K562 (cell line): ENCODE data around the gene IL4I1. TPM values are rescaled to one million over a fixed set of nuclear protein-coding genes. Genes with fewer than 3 reads are reported as not detected.
A peak's percentile ranks its signal among the peaks of the same experiment; 100 is the strongest.

Experiments used
- ATAC-seq: fragments of 200-7000 bp; cut with Tn5 transposase; 3 replicates; pipeline ENCODE4 v1.9.1; 2020; ENCODE audit warnings: moderate library complexity
- BruUV-seq: library from RNA; stranded (reverse); fragments of 400-500 nt; replicated peaks from 2 replicates; lab custom pipeline; 2021; lab: Mats Ljungman, UMichigan
- CTCF ChIA-PET: fragments of 300-600 bp; formaldehyde crosslinking; extraction: SDS; loops from one replicate; lab custom pipeline; 2021; ENCODE audit warnings: low intra/inter-chr PET ratio; lab: Yijun Ruan, JAX
- POLR2A ChIA-PET: fragments of 300-600, 350-650 bp; sonication (Branson Sonifier 250); formaldehyde crosslinking; extraction: SDS; loops from one replicate; lab custom pipeline; 2021; ENCODE audit warnings: antibody characterized with exemption, inconsistent platforms; lab: Yijun Ruan, JAX
- DNase-seq, 4 experiments: peaks; one replicate each; pipeline versions ENCODE4 v3.0.0 to v3.0.0-alpha.2; 2011 to 2018; ENCODE audit warnings: low spot score in 3 of 4, mixed read lengths in 3 of 4; ENCODE audit errors: extremely low read depth in 1 of 4
- FAIRE-seq: peaks from 2 replicates; lab custom pipeline; 2011; peaks lifted over from hg19 to GRCh38; lab: Jason Lieb, UNC
- H2AFZ ChIP-seq: 2 replicates; pipeline ENCODE4 v1.6.0; 2011; ENCODE audit warnings: low read depth, low read length, control low read depth, inconsistent platforms
- H3K27ac ChIP-seq: fragments of 200-600 bp; 3 replicates; pipeline ENCODE4 v1.8.0; 2011; ENCODE audit warnings: low read depth, mild to moderate bottlenecking, control low read depth, inconsistent platforms, low read length, moderate library complexity, mixed read lengths; ENCODE audit errors: extremely low read depth
- H3K27me3 ChIP-seq, 2 experiments: fragments of 300-600 bp in 1 of 2; 2 replicates in 1 of 2; 3 replicates in 1 of 2; pipeline versions ENCODE4 v1.6.0 to v1.8.0; 2011; ENCODE audit warnings: inconsistent platforms in 2 of 2, low read length in 2 of 2, mild to moderate bottlenecking in 1 of 2, mixed read lengths in 1 of 2, moderate library complexity in 1 of 2; ENCODE audit not compliant: control insufficient read depth in 2 of 2, insufficient read depth in 2 of 2
- H3K36me3 ChIP-seq: fragments of 300-600 bp; 3 replicates; pipeline ENCODE4 v1.8.0; 2011; ENCODE audit warnings: mild to moderate bottlenecking, low read length, inconsistent platforms; ENCODE audit not compliant: control insufficient read depth, insufficient read depth
- H3K4me1 ChIP-seq, 2 experiments: fragments of 200-600 bp in 1 of 2; replicated peaks in 1 of 2; 2 replicates in 1 of 2; 3 replicates in 1 of 2; pipeline versions ENCODE4 v1.5.1 to v1.8.0; 2011; ENCODE audit warnings: inconsistent platforms in 2 of 2, low read length in 2 of 2, mild to moderate bottlenecking in 1 of 2, mixed read lengths in 1 of 2, moderate library complexity in 1 of 2; ENCODE audit not compliant: control insufficient read depth in 2 of 2, insufficient read depth in 2 of 2
- H3K4me2 ChIP-seq: 2 replicates; pipeline ENCODE4 v1.6.1; 2011; ENCODE audit warnings: low read length, control low read depth, inconsistent platforms, mixed read lengths; ENCODE audit not compliant: insufficient read depth
- H3K4me3 ChIP-seq: fragments of 200-600 bp; sonication (generic), shearing (Covaris generic); 2 replicates; pipeline ENCODE4 v1.5.1; 2016; ENCODE audit warnings: control low read depth, inconsistent platforms
- H3K79me2 ChIP-seq: fragments of 200-600 bp; 3 replicates; pipeline ENCODE4 v1.8.0; 2011; ENCODE audit warnings: low read length, inconsistent platforms; ENCODE audit not compliant: control insufficient read depth, insufficient read depth
- H3K9ac ChIP-seq, 2 experiments: 2 replicates each; pipeline versions ENCODE4 v1.6.0 to v1.6.1; 2011; ENCODE audit warnings: low read depth in 2 of 2, low read length in 2 of 2, control low read depth in 1 of 2, inconsistent platforms in 1 of 2, mild to moderate bottlenecking in 1 of 2, mixed read lengths in 1 of 2; ENCODE audit not compliant: insufficient read depth in 1 of 2
- H3K9me1 ChIP-seq: one replicate; pipeline ENCODE4 v1.6.0; 2011; ENCODE audit warnings: inconsistent platforms, mild to moderate bottlenecking, low read length, moderate library complexity; ENCODE audit not compliant: control insufficient read depth, insufficient read depth
- H3K9me3 ChIP-seq: replicated peaks from 2 replicates; pipeline ENCODE4 v1.5.1; 2011; ENCODE audit warnings: low read depth, low read length, inconsistent platforms; ENCODE audit not compliant: control insufficient read depth, insufficient read depth
- H4K20me1 ChIP-seq: replicated peaks from 2 replicates; pipeline ENCODE4 v1.6.1; 2011; ENCODE audit warnings: low read length, inconsistent platforms, mixed read lengths; ENCODE audit not compliant: control insufficient read depth, insufficient read depth
- CCNT2 ChIP-seq: IDR thresholded peaks from 2 replicates; pipeline ENCODE4 v1.6.1; 2011; ENCODE audit warnings: borderline replicate concordance, low read depth, mild to moderate bottlenecking, moderate library complexity, mixed read lengths, low read length; ENCODE audit not compliant: insufficient read length; ENCODE audit errors: extremely low read depth
- CHCHD3 ChIP-seq: fragments of 250-450 bp; sonication (Bioruptor Pico); IDR thresholded peaks from 2 replicates; pipeline ENCODE4 v2.1.2; 2022; ENCODE audit warnings: mild to moderate bottlenecking
- CXXC5 ChIP-seq: fragments of 250-450 bp; sonication (Bioruptor Pico); IDR thresholded peaks from 2 replicates; pipeline ENCODE4 v1.8.0; 2022; ENCODE audit warnings: inconsistent platforms, mild to moderate bottlenecking, moderate library complexity
- FOXP4 ChIP-seq: sonication (generic); formaldehyde crosslinking; IDR thresholded peaks from 2 replicates; pipeline ENCODE4 v1.8.0; 2022; ENCODE audit warnings: mild to moderate bottlenecking, missing genetic modification reagents, borderline replicate concordance
- NCOA2 ChIP-seq, 2 experiments: fragments of 450-650 bp; IDR thresholded peaks; 2 replicates each; pipeline ENCODE4 v1.6.1; 2018; ENCODE audit warnings: mild to moderate bottlenecking in 2 of 2, moderate library complexity in 1 of 2; ENCODE audit not compliant: partially characterized antibody in 2 of 2
- PTBP1 ChIP-seq: fragments of 200-400 bp; formaldehyde crosslinking; IDR thresholded peaks from 2 replicates; pipeline ENCODE4 v1.6.1; 2017; ENCODE audit warnings: low read depth, low read length
- RBFOX2 ChIP-seq: fragments of 200-400 bp; formaldehyde crosslinking; IDR thresholded peaks from 2 replicates; pipeline ENCODE4 v1.6.1; 2017; ENCODE audit warnings: low read depth, mild to moderate bottlenecking, low read length, moderate library complexity
- SAFB ChIP-seq: fragments of 200-400 bp; formaldehyde crosslinking; IDR thresholded peaks from 2 replicates; pipeline ENCODE4 v1.6.1; 2017; ENCODE audit warnings: low read depth, low read length, borderline replicate concordance
- THAP7 ChIP-seq: fragments of 250-450 bp; sonication (Bioruptor Pico); IDR thresholded peaks from 2 replicates; pipeline ENCODE4 v1.5.0; 2021
- XRCC5 ChIP-seq: fragments of 200-400 bp; formaldehyde crosslinking; IDR thresholded peaks from 2 replicates; pipeline ENCODE4 v1.6.1; 2017; ENCODE audit warnings: low read depth, mild to moderate bottlenecking, low read length
- ZBTB2 ChIP-seq: fragments of 450-650 bp; IDR thresholded peaks from 2 replicates; pipeline ENCODE4 v1.6.1; 2016; ENCODE audit warnings: antibody characterized with exemption
- ZFX ChIP-seq: sonication (generic); formaldehyde crosslinking; IDR thresholded peaks from 2 replicates; pipeline ENCODE4 v1.8.0; 2022; ENCODE audit warnings: mild to moderate bottlenecking, missing genetic modification reagents, moderate library complexity
- ZHX1 ChIP-seq: fragments of 150-350 bp; conservative IDR thresholded peaks from 2 replicates; pipeline ENCODE4 v1.6.1; 2014; ENCODE audit warnings: low read length
- ZNF232 ChIP-seq: sonication (generic); formaldehyde crosslinking; IDR thresholded peaks from 2 replicates; pipeline ENCODE4 v1.8.0; 2022; ENCODE audit warnings: mild to moderate bottlenecking, missing genetic modification reagents
- WGBS: fragments of 100-300 bp; shearing (Covaris generic); methylation state at CpG from one replicate; pipeline ENCODE4 v1.1.6; 2016; ENCODE audit warnings: low coverage, mixed read lengths; ENCODE audit not compliant: insufficient coverage; ENCODE audit errors: missing lambda C conversion rate; 5-methylcytosine and 5-hydroxymethylcytosine counted together
- in situ Hi-C: fragments of 300-500 bp; cut with MboI; formaldehyde crosslinking; loops from 4 replicates; pipeline ENCODE4 v1.15.0; 2018; ENCODE audit warnings: inconsistent platforms, mixed read lengths
- intact Hi-C: fragments of 100-400 bp; cut with micrococcal nuclease; formaldehyde crosslinking; loops from 2 replicates; pipeline ENCODE4 v1.14.2; 2022
- polyA plus RNA-seq, 8 experiments: library from polyadenylated mRNA; depleted of rRNA in 4 of 8; stranded (reverse) in 5 of 8; unstranded in 3 of 8; fragments of >200 nt; fragmentation: Nextera tagmentation in 2 of 8; fragmentation: Illumina TruSeq in 1 of 8; extraction: Ambion mirVana in 2 of 8; extraction: Trizol in 1 of 8; gene quantifications; 2 replicates each; pipeline versions ENCODE4 v1.2.1 to v1.2.3, GENCODE V29; 2011 to 2014; ENCODE audit warnings: inconsistent platforms in 1 of 8, missing spikeins in 1 of 8
- total RNA-seq, 7 experiments: library from RNA; depleted of rRNA in 6 of 7; stranded (reverse); fragments of >200 nt in 6 of 7; fragmentation: Illumina TruSeq in 2 of 7; extraction: Trizol in 2 of 7; gene quantifications; 2 replicates each; pipeline versions ENCODE4 v1.2.1 to v1.2.3, GENCODE V29; 2011 to 2021; ENCODE audit warnings: low replicate concordance in 1 of 7

The IL4I1 gene
- total and polyA plus RNA-seq, 9 of the 15 experiments (the other 6 are each of a cell fraction or from before 2014, with no cell fraction given), result 0.06 to 0.95 (median 0.43) TPM; not detected in 2

GRCh38 chr19:49912965-49913685 lies 16.4 kb upstream of the IL4I1 start:
- H3K27me3 ChIP-seq, result no peaks in the 10 kb centered on the region
- ChIA-PET CTCF (no interaction called here), POLR2A (interaction anchor here (0.6 to 13.2 kb wide), 6 partner anchors 11 to 31 kb away, joined by 3 to 105 read pairs (median 4); partner anchors contain the start of genes ATF5 and NUP62)
- peaks cover 94% of the 10 kb centered on the region; the same call in 2 of the 3 replicates for H3K36me3 ChIP-seq
- H4K20me1 ChIP-seq, result peaks cover 47% of the 10 kb centered on the region
- FAIRE-seq (no peak), ATAC-seq (peak; percentile 85), DNase-seq (peak in 3 of 4 experiments; percentile 51 to 54 (median 52))
- WGBS, result 67% methylated on average over 21 of the region's 21 CpGs
- no TSS peak for BruUV-seq
- no peak overlapping the region for H3K4me2 ChIP-seq
- H3K27ac ChIP-seq, result peak overlapping the region; percentile 28; the same call in 1 of the 3 replicates
- H3K9me1 ChIP-seq, result no peaks in the 10 kb centered on the region
- in situ Hi-C loops (no loop called here), intact Hi-C loops (no loop called here)
- H3K9me3 ChIP-seq, result no peaks in the 10 kb centered on the region
- peaks cover 71% of the 10 kb centered on the region for H3K79me2 ChIP-seq
- H3K4me1 ChIP-seq, result peaks cover 0 to 22% of the 10 kb centered on the region in 2 experiments; a peak in 2 of 5 replicates
- peak overlapping the region in 1 of 2 experiments; percentile 80; a peak in 2 of 4 replicates for H3K9ac ChIP-seq
- no peak overlapping the region for H3K4me3 ChIP-seq
- H2AFZ ChIP-seq, result no peak overlapping the region
- TF ChIP-seq ZBTB2 (peak; percentile 20; the same call in 1 of the 2 replicates), CHCHD3 (no peak), PTBP1 (no peak), ZFX (peak; percentile 26; the same call in 1 of the 2 replicates), CCNT2 (no peak), THAP7 (CRISPR knock-in tag) (no peak), ZNF232 (CRISPR knock-in tag) (no peak), RBFOX2 (peak; percentile 35), FOXP4 (CRISPR knock-in tag) (no peak), ZHX1 (no peak), NCOA2 (IDR thresholded peaks at IDR 0.05; ENCODE audit: partially characterized antibody in 2 of 2) (no peak), SAFB (no peak), XRCC5 (no peak), CXXC5 (CRISPR knock-in tag) (0 out of 2 replicates have a peak, but pooled peaks have one; percentile 18)
